SK-N-MC (cell line): ENCODE measurements around the gene ZBTB39.

Experiments
- DNase-seq: peaks from one replicate; pipeline ENCODE4 v3.0.0-alpha.2; 2011; ENCODE audit warnings: low read depth, low spot score
- H3K27ac ChIP-seq: fragments of 200-600 bp; sonication (generic); 2 replicates; pipeline ENCODE4 v1.5.1; 2016; ENCODE audit warnings: mixed run types
- H3K36me3 ChIP-seq: fragments of 200-600 bp; sonication (generic); 2 replicates; pipeline ENCODE4 v1.6.1; 2017; ENCODE audit warnings: antibody characterized with exemption, low read length, mixed read lengths; ENCODE audit not compliant: insufficient read depth
- H3K4me3 ChIP-seq: fragments of 200-600 bp; sonication (generic); 2 replicates; pipeline ENCODE4 v1.5.1; 2016
- H3K9ac ChIP-seq: fragments of 200-600 bp; sonication (generic); 2 replicates; pipeline ENCODE4 v1.8.0; 2017; ENCODE audit warnings: mixed run types, mixed read lengths; ENCODE audit not compliant: insufficient read length
- H3K9me3 ChIP-seq: fragments of 200-600 bp; sonication (generic); 2 replicates; pipeline ENCODE4 v1.6.1; 2017; ENCODE audit warnings: low read depth, mild to moderate bottlenecking, antibody characterized with exemption, low read length, moderate library complexity, mixed read lengths
- EZH2 ChIP-seq: fragments of 200-600 bp; sonication (generic); IDR thresholded peaks from one replicate; pipeline ENCODE4 v1.6.1; 2017; ENCODE audit warnings: antibody characterized with exemption
- FOXP2 ChIP-seq: optimal IDR thresholded peaks from 2 replicates; pipeline ENCODE3; 2011; ENCODE audit warnings: mild to moderate bottlenecking, moderate library complexity; ENCODE audit not compliant: insufficient read depth; ENCODE audit errors: extremely low read length, control extremely low read depth
- POLR2AphosphoS5 ChIP-seq: IDR thresholded peaks from 2 replicates; pipeline ENCODE4 v1.6.1; 2012; ENCODE audit warnings: mild to moderate bottlenecking, low read depth, low read length, borderline replicate concordance

The ZBTB39 gene

DNA sequence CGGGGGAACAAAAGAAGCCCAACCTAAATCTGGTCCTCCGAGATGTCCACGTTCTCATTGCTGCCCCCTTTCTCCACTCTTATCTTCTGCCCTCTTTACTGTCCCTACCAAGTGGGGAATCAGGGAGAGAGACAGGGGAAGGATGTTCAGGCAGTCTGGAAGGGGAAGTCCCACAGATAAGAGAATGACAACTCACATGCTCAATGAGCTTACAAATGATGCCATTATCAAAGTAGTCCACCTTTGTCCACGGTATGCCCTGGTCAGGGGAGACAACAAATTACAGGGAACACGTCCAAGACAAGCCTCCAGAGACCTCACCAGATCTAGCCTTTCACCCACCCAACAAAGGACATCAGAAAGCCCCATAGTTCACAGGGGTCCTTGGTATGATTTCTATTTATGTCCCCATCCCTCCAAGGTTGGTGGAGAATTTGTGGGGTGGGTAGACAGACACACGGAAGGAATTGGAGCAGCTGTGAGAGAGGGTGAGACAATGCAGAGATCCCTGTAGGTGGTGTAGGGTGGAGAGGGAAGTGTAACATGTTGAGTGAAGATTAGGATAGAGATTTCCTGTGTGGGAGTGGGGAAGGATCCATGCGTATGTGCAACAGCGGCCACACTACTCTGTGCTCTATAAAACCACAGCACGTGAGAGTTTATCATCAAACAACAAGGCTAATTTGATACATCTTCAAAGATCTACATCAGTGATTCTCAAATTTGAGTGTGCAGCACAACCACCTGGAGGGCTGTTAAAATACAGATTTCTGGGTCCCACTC lies 32.9 kb upstream of the ZBTB39 start:
- Histone ChIP-seq H3K36me3 (no peaks in the 10 kb centered on the region), H3K27ac (no peak overlapping the region), H3K9me3 (no peaks in the 10 kb centered on the region), H3K4me3 (no peak overlapping the region), H3K9ac (no peak overlapping the region)
- no peak for DNase-seq
- TF ChIP-seq POLR2AphosphoS5 = no peak
- no peak for TF ChIP-seq FOXP2
- TF ChIP-seq EZH2 = no peak

DNA sequence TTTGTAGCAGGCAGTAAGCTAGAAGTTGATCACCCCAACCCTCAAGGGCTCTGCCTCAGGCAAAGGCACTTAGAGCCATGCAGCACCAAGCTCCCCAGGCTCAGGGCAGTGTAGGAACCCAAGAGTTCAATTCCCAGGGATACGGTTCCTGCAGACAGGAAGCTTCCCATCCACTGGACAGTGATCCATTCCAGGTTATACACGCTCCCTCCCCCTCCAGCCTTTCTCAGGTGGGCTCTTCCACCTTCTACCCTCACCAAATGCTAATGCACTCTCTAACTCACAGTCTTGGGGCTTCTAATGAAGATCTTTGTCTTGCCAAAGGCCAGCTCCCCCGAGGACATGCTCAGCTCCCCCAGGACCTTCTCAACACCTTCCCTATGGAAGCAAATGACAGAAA lies 30.9 kb upstream of the ZBTB39 start:
- no peak overlapping the region for H3K27ac ChIP-seq
- no peak overlapping the region for H3K9ac ChIP-seq
- no peaks in the 10 kb centered on the region for H3K9me3 ChIP-seq
- no peaks in the 10 kb centered on the region for H3K36me3 ChIP-seq
- DNase-seq = no peak
- H3K4me3 ChIP-seq = no peak overlapping the region
- TF ChIP-seq POLR2AphosphoS5 (no peak), FOXP2 (no peak), EZH2 (no peak)

DNA sequence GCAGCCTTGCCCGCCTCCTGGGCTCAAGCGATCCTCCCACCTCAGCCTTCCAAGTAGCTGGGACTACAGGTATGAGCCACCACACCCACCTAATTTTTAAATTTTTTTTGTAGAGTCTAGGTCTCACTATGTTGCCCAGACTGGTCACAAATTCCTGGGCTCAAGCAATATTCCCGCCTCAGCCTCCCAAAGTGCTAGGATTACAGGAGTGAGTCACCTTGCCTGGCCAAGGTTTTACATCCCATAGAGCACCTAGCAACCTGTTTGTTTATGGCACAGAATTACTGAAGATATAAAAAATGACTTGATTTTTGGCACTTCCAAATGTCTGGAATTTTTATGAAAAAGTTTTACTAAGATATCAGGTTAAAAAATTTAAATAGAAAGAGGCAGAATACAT lies 27.1 kb upstream of the ZBTB39 start:
- H3K9ac ChIP-seq = no peak overlapping the region
- no peaks in the 10 kb centered on the region for H3K9me3 ChIP-seq
- TF ChIP-seq FOXP2 = no peak
- TF ChIP-seq EZH2 = no peak
- no peak for TF ChIP-seq POLR2AphosphoS5
- no peak overlapping the region for H3K4me3 ChIP-seq
- no peaks in the 10 kb centered on the region for H3K36me3 ChIP-seq
- no peak overlapping the region for H3K27ac ChIP-seq
- DNase-seq = no peak

DNA sequence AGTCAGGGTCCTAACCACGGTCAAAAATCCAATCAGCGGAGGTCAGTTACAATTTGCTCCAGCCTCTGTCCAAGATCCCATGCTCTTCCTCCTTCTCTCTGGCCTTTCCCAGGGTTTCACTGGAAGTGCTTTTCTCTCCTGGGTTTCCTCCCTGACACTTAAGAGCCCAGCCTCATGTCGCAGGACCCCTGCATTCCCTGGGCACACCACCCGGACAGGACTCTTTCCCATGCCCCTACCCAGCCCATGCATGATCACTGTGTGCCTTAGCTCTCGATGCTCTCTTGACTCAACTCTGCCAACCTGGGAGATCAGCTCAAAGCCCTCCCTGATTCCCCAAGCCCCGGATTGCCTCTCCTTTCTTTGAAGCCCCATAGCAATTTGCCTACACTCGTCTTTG lies 25.4 kb upstream of the ZBTB39 start:
- DNase-seq = no peak
- Histone ChIP-seq H3K9me3 (no peaks in the 10 kb centered on the region), H3K27ac (no peak overlapping the region), H3K9ac (no peak overlapping the region), H3K4me3 (no peak overlapping the region), H3K36me3 (no peaks in the 10 kb centered on the region)
- TF ChIP-seq EZH2 = no peak

DNA sequence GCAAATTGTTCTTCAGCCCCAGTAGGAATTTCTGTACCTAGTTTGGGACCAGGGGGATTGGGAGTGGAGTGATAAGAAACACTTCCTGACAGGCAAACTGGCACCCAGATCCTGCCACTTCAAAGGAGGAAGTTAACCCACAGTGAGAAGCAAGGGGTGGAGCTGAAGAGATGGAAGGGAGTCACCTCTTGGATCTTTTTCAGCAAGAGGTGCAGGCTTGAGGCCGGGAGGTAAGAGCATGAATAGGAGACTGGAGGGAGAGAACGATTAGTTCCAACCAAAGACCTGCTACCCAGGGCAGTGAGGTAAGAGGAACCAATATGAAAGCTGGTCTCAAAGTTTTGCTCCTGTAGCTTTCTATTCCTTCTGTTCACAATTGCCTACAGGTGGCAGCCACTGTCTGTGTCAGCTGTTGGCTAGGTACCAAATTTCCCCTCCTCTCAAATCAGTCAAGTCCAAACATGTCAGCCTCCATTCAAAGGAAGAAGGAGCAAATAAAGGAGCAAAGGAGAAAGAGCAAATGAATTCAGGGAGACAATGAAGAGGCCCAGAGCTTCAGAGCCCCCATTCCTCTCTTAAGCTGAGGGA lies 24.9 kb upstream of the ZBTB39 start:
- no peak overlapping the region for H3K9ac ChIP-seq
- DNase-seq = no peak
- H3K27ac ChIP-seq = no peak overlapping the region

DNA sequence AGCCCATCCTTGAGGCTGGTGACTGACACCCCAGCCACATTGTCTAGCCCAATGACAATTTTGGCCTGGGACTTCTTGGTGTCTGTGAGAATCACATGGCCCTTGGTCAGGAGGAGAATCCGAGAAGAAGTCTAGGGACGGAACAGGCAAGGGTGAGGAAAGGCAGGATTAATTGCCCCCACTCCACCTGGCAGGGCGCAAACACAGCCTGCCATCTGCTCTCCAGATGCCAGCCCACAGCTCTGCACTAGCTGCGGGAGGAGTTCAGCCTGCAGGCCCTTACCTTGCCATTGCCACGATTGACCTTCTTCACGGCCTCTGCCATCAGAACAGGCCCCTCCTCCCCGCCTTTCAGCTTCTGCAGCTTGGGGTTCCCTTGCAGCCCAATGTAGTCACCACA lies 23.1 kb upstream of the ZBTB39 start:
- H3K27ac ChIP-seq = no peak overlapping the region
- no peak for DNase-seq

More for the DNA sequence above, 24.9 kb upstream of the ZBTB39 start:
- TF ChIP-seq POLR2AphosphoS5 (no peak), EZH2 (no peak), FOXP2 (no peak)
- Histone ChIP-seq H3K9me3 (no peaks in the 10 kb centered on the region), H3K36me3 (no peaks in the 10 kb centered on the region), H3K4me3 (no peak overlapping the region)

DNA sequence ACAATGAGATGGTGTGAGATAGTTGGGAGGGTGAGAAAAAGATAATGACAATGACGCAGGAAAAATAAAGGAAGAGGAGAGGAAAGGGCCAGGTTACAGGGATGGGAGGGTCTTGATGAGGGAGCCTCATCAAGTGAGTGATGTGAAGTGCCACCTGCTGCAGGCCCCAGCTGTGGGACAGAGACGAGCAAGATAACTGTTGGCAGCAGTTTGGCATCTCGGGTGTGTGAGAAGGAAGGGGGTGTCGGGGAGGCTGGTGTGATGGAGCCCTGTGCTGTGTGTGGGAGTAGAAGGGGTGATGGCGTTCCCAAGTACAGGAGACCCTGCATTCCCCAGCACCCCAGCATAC lies 21.4 kb upstream of the ZBTB39 start:
- Histone ChIP-seq H3K36me3 (no peaks in the 10 kb centered on the region), H3K9me3 (no peaks in the 10 kb centered on the region), H3K27ac (no peak overlapping the region), H3K4me3 (no peak overlapping the region), H3K9ac (no peak overlapping the region)
- no peak for DNase-seq
- TF ChIP-seq EZH2 (no peak), FOXP2 (no peak), POLR2AphosphoS5 (no peak)

More for the DNA sequence above, 23.1 kb upstream of the ZBTB39 start:
- Histone ChIP-seq H3K9ac (no peak overlapping the region), H3K36me3 (no peaks in the 10 kb centered on the region), H3K9me3 (no peaks in the 10 kb centered on the region), H3K4me3 (no peak overlapping the region)
- no peak for TF ChIP-seq FOXP2
- no peak for TF ChIP-seq POLR2AphosphoS5
- TF ChIP-seq EZH2 = no peak

DNA sequence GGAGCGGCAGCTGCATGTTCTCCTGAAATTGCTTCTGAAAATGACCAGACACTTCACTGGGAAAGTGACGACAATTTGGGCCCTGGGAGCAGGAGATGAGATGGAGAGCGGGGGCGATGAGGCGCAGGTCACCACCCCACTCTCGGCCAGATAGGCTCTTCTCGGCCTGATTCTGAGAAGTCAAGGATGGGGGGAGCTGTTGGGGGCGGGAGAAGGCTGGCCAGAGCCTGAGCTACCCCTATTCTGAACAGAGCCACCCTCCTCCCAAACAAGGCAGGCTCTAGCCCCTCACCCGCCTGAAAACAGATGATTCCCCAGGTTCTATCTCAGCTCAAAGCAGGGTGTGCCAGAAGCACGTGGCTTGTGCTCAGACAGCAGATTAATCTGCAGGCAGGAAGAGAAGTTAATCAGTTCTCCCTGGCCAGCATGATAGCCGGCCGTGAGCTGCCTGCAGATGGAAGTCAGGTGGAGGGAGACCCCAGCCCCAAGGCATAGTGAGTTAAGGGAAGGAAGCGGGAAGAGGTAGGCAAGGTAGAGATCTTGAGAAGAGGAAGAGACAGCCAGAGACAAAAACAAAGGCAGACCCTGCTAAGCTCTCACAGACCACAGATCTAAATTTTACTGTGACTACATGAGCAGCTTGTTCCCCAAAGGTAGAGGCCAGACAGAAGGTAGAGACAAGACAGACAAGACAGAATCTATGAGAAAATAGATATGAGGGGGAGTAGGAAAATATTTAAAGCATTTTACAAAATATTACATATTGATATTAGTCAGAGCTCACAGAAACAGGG lies 20.9 kb upstream of the ZBTB39 start:
- H3K36me3 ChIP-seq = no peaks in the 10 kb centered on the region
- no peak overlapping the region for H3K27ac ChIP-seq
- no peak overlapping the region for H3K9ac ChIP-seq
- no peak overlapping the region for H3K4me3 ChIP-seq
- H3K9me3 ChIP-seq = no peaks in the 10 kb centered on the region
- TF ChIP-seq FOXP2 (no peak), EZH2 (no peak), POLR2AphosphoS5 (no peak)
- DNase-seq = no peak
